Panc1 (cell line): Measurements from ENCODE around the gene RBMS3. TPM values are rescaled to one million over a fixed set of nuclear protein-coding genes. Genes with fewer than 3 reads are reported as not detected.

ENCODE experiments used
- ATAC-seq: fragments of 200-7000 bp; cut with Tn5 transposase; 2 replicates; pipeline ENCODE4 v1.9.1; 2020; ENCODE audit warnings: mild to moderate bottlenecking, moderate library complexity
- BruUV-seq: library from RNA; stranded (reverse); fragments of 400-500 nt; replicated peaks from 2 replicates; lab custom pipeline; 2021; lab: Mats Ljungman, UMichigan
- CTCF ChIA-PET: fragments of 300-600 bp; sonication (Branson Sonifier 250); formaldehyde crosslinking; loops from one replicate; lab custom pipeline; 2022; ENCODE audit warnings: antibody characterized with exemption; lab: Charles Lee
- POLR2A ChIA-PET: fragments of 300-600 bp; sonication (Branson Sonifier 250); formaldehyde crosslinking; loops from one replicate; lab custom pipeline; 2022; ENCODE audit warnings: antibody characterized with exemption; lab: Charles Lee
- DNase-seq: peaks from one replicate; pipeline ENCODE4 v3.0.0-alpha.2; 2010; ENCODE audit warnings: low read depth, low spot score
- H3K27ac ChIP-seq: 2 replicates; pipeline ENCODE4 v1.5.1; 2011; ENCODE audit warnings: mild to moderate bottlenecking, low read length, inconsistent platforms
- H3K27me3 ChIP-seq: fragments of 200-500 bp; sonication (Bioruptor generic); 2 replicates; pipeline ENCODE4 v1.6.0; 2014; ENCODE audit warnings: low read length, inconsistent platforms; ENCODE audit not compliant: control insufficient read depth, insufficient read depth
- H3K36me3 ChIP-seq: fragments of 200-500 bp; sonication (Bioruptor generic); 2 replicates; pipeline ENCODE4 v1.5.1; 2014; ENCODE audit warnings: inconsistent platforms, mild to moderate bottlenecking, low read length, moderate library complexity; ENCODE audit not compliant: control insufficient read depth, insufficient read depth
- H3K4me1 ChIP-seq: 2 replicates; pipeline ENCODE4 v1.5.1; 2011; ENCODE audit warnings: inconsistent platforms, mild to moderate bottlenecking, low read length, moderate library complexity; ENCODE audit not compliant: control insufficient read depth, insufficient read depth
- H3K4me3 ChIP-seq, 2 experiments: 2 replicates each; pipeline ENCODE4 v1.5.1; 2011 to 2012; ENCODE audit warnings: low read depth in 2 of 2, low read length in 2 of 2, mild to moderate bottlenecking in 2 of 2, inconsistent platforms in 1 of 2, moderate library complexity in 1 of 2
- H3K9me3 ChIP-seq: fragments of 200-500 bp; sonication (Bioruptor generic); 2 replicates; pipeline ENCODE4 v1.5.1; 2014; ENCODE audit warnings: low read depth, mild to moderate bottlenecking, inconsistent platforms, low read length, moderate library complexity; ENCODE audit not compliant: control insufficient read depth, insufficient read depth
- CTCF ChIP-seq: fragments of 450-650 bp; IDR thresholded peaks from 2 replicates; pipeline ENCODE4 v1.5.1; 2017; ENCODE audit warnings: mild to moderate bottlenecking
- POLR2AphosphoS5 ChIP-seq: IDR thresholded peaks from 2 replicates; pipeline ENCODE4 v1.6.1; 2012; ENCODE audit warnings: mild to moderate bottlenecking, low read depth, low read length, moderate library complexity
- REST ChIP-seq, 2 experiments: IDR thresholded peaks; 2 replicates each; pipeline ENCODE4 v1.6.1; 2011 to 2012; ENCODE audit warnings: low read depth in 2 of 2, control low read depth in 1 of 2, low read length in 1 of 2, mild to moderate bottlenecking in 1 of 2, moderate library complexity in 1 of 2; ENCODE audit not compliant: insufficient read depth in 1 of 2
- SIN3A ChIP-seq: IDR thresholded peaks from 2 replicates; pipeline ENCODE4 v1.6.1; 2012; ENCODE audit warnings: low read depth, mild to moderate bottlenecking, low read length, moderate library complexity, borderline replicate concordance; ENCODE audit not compliant: insufficient read depth
- TCF7L2 ChIP-seq: IDR thresholded peaks from 2 replicates; pipeline ENCODE4 v1.6.1; 2011; ENCODE audit warnings: mild to moderate bottlenecking, low read depth, low read length, inconsistent platforms
- in situ Hi-C: cut with HindIII; loops from 2 replicates; pipeline ENCODE4 v1.10.0; 2016; ENCODE audit warnings: low sequenced_read_pairs, low pct_unique_long_range_greater_than_20kb
- intact Hi-C: fragments of 100-400 bp; cut with micrococcal nuclease; formaldehyde crosslinking; loops from one replicate; pipeline ENCODE4 v1.10.0; 2022; ENCODE audit not compliant: unreplicated experiment
- total RNA-seq: library from RNA; stranded (reverse); gene quantifications from one replicate; pipeline ENCODE4 v1.2.1, GENCODE V29; 2021; ENCODE audit not compliant: unreplicated experiment

The RBMS3 gene
- total RNA-seq, 1 experiment from 2014 or later = 1.1 TPM

- no peak overlapping the region for H3K4me3 ChIP-seq
- DNase-seq = no peak
- H3K4me1 ChIP-seq = no peaks in the 10 kb centered on the region; the same call in 1 of the 2 replicates
These were observed 53.8 kb downstream of the RBMS3 start for GRCh38 chr3:29334706-29335105.

GRCh38 chr3:29335438-29335837 is 54.6 kb downstream of the RBMS3 start:
- ATAC-seq (peak; percentile 95), DNase-seq (no peak)
- Histone ChIP-seq H3K4me1 (no peaks in the 10 kb centered on the region; the same call in 1 of the 2 replicates), H3K4me3 (peak overlapping the region; percentile 21 to 29; a peak in 2 of 4 replicates), H3K27me3 (no peaks in the 10 kb centered on the region), H3K9me3 (no peaks in the 10 kb centered on the region), H3K36me3 (no peaks in the 10 kb centered on the region), H3K27ac (0 out of 2 replicates have a peak overlapping the region, but pooled peaks have one; percentile 3)
- CTCF ChIA-PET = no interaction called here
- in situ Hi-C loops = no loop called here
- intact Hi-C loops = no loop called here
- no TSS peak for BruUV-seq
- TF ChIP-seq REST (IDR thresholded peaks at IDR 0.05; ENCODE audit: insufficient read depth in 1 of 2, low read depth in 2 of 2, low read length in 1 of 2) (no peak), TCF7L2 (no peak), POLR2AphosphoS5 (no peak), SIN3A (no peak), CTCF (no peak)
- POLR2A ChIA-PET = no interaction called here

More at GRCh38 chr3:29334706-29335105, 53.8 kb downstream of the RBMS3 start:
- no peaks in the 10 kb centered on the region for H3K36me3 ChIP-seq
- H3K9me3 ChIP-seq = no peaks in the 10 kb centered on the region
- H3K27me3 ChIP-seq = no peaks in the 10 kb centered on the region
- ChIA-PET CTCF (no interaction called here), POLR2A (no interaction called here)
- no peak overlapping the region for H3K27ac ChIP-seq
- no TSS peak for BruUV-seq
- intact Hi-C loops (no loop called here), in situ Hi-C loops (no loop called here)
- TF ChIP-seq SIN3A (no peak), TCF7L2 (no peak), CTCF (no peak), POLR2AphosphoS5 (no peak)
- ATAC-seq = no peak
